Fibroblast of mammary gland (primary cell): ENCODE measurements around the gene BTN2A1.

Experiments used
- DNase-seq: peaks from one replicate; pipeline ENCODE4 v3.0.0-alpha.2; 2010; ENCODE audit warnings: low read depth
- H3K4me3 ChIP-seq: 2 replicates; pipeline ENCODE4 v1.5.1; 2011; ENCODE audit warnings: low read depth, mild to moderate bottlenecking, low read length, moderate library complexity; ENCODE audit not compliant: control insufficient read depth
- TF ChIP-seq, protein P1 (sequence below): conservative IDR thresholded peaks from 2 replicates; pipeline ENCODE4 v1.5.1; 2011; ENCODE audit warnings: low read depth, low read length, inconsistent platforms; ENCODE audit not compliant: control insufficient read depth, insufficient read depth

BTN2A1 gene

GRCh38 chr6:26475823-26476729 lies 18.3 kb downstream of the BTN2A1 start:
- DNase-seq = peak; percentile 30
- no peak overlapping the region for H3K4me3 ChIP-seq
- TF ChIP-seq, protein P1, sequence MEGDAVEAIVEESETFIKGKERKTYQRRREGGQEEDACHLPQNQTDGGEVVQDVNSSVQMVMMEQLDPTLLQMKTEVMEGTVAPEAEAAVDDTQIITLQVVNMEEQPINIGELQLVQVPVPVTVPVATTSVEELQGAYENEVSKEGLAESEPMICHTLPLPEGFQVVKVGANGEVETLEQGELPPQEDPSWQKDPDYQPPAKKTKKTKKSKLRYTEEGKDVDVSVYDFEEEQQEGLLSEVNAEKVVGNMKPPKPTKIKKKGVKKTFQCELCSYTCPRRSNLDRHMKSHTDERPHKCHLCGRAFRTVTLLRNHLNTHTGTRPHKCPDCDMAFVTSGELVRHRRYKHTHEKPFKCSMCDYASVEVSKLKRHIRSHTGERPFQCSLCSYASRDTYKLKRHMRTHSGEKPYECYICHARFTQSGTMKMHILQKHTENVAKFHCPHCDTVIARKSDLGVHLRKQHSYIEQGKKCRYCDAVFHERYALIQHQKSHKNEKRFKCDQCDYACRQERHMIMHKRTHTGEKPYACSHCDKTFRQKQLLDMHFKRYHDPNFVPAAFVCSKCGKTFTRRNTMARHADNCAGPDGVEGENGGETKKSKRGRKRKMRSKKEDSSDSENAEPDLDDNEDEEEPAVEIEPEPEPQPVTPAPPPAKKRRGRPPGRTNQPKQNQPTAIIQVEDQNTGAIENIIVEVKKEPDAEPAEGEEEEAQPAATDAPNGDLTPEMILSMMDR = no peak

GRCh38 chr6:26476896-26477295 lies 19.1 kb downstream of the BTN2A1 start:
- TF ChIP-seq, protein P1 = no peak
- DNase-seq = no peak
- no peak overlapping the region for H3K4me3 ChIP-seq

GRCh38 chr6:26477426-26477825 lies 19.7 kb downstream of the BTN2A1 start:
- no peak for DNase-seq
- H3K4me3 ChIP-seq = no peak overlapping the region
- TF ChIP-seq, protein P1 = no peak

DNA sequence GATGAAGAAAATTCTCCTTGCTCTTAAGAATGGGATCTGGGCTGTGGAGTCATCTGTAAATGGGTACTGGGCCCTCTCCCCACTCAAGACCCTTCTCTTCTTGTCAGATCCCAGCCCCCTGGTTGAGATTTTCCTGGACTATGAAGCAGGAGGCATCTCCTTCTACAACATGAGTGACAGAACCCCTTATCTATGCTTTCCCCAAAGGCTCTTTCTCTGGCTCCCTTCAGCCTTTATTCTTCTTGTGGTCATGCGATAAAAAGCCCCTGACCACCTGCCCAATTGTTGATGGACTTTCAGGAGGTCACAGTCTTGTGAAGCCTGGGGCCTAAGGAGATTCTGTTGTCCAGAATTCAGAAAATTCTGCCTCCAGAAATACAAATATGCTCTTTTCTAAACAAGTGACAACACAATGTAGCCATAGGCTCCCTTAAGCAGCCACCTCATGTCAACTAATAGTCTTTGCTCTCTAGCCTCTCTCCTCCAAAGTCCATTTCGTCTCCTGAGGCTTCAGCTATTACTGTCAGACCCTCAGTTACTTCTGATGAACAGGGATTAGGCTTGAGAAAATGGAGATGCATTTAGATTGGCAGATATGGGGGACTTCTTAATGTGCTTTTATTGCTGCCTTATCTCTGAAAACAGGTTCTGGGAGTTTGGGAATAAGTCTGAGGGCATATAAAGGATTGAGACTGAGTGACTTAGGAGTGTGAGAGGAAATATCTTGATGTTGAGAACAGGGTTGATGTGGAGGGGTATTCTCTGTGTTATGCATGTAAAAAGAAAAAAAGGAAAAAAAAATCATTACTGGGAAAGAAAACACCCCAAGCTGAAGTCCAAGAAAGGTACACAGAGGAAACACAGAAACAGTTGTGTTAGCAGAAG lies 20.6 kb downstream of the BTN2A1 start:
- no peak overlapping the region for H3K4me3 ChIP-seq
- TF ChIP-seq, protein P1 = no peak
- DNase-seq = no peak

DNA sequence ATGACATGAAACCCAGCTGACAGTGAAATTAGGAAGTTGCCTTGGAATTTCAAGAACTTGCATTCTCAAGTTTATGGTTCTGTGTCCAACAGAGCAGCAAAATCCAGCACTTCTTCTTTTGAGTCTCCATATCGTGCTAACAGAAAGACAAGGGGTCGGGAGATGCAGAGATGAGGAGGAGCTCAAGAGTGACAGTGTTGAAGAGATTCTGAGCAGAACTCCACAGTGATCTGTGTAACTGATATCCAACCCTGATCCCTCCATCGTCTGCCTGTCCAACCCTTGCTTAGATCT lies 21.2 kb downstream of the BTN2A1 start:
- no peak overlapping the region for H3K4me3 ChIP-seq
- TF ChIP-seq, protein P1 = no peak
- no peak for DNase-seq

- no peak overlapping the region for H3K4me3 ChIP-seq
- no peak for DNase-seq
- TF ChIP-seq, protein P1 = no peak
Observed at GRCh38 chr6:26482338-26482737, 24.6 kb downstream of the BTN2A1 start.
